IMR-90 (cell line): ENCODE data around the gene RUNX3. TPM values are rescaled to one million over a fixed set of nuclear protein-coding genes. Genes with fewer than 3 reads are reported as not detected.

Experiments used
- ATAC-seq: fragments of 200-7000 bp; cut with Tn5 transposase; 2 replicates; pipeline ENCODE4 v1.9.1; 2020; ENCODE audit warnings: low read depth, mild to moderate bottlenecking, moderate library complexity
- BruUV-seq: library from RNA; stranded (reverse); fragments of 400-500 nt; replicated peaks from 2 replicates; lab custom pipeline; 2021; lab: Mats Ljungman, UMichigan
- CTCF ChIA-PET: fragments of 300-600 bp; formaldehyde crosslinking; extraction: SDS; loops from one replicate; lab custom pipeline; 2021; ENCODE audit warnings: antibody characterized with exemption; lab: Yijun Ruan, JAX
- POLR2A ChIA-PET: fragments of 300-600 bp; sonication (Branson Sonifier 250); formaldehyde crosslinking; loops from one replicate; lab custom pipeline; 2022; ENCODE audit warnings: antibody characterized with exemption; ENCODE audit not compliant: unreplicated experiment; lab: Charles Lee
- DNase-seq: peaks from one replicate; pipeline ENCODE4 v3.0.0; 2013
- H2AFZ ChIP-seq: replicated peaks from 2 replicates; pipeline ENCODE3; 2013; ENCODE audit warnings: low read length, mild to moderate bottlenecking; ENCODE audit not compliant: poor library complexity
- H2AK5ac ChIP-seq: 2 replicates; pipeline ENCODE4 v1.6.1; 2013; ENCODE audit warnings: low read depth, low read length, inconsistent platforms
- H2AK9ac ChIP-seq: replicated peaks from 2 replicates; pipeline ENCODE3; 2013; ENCODE audit warnings: mild to moderate bottlenecking, low read depth, low read length, moderate library complexity; ENCODE audit not compliant: poor library complexity
- H2BK120ac ChIP-seq: 2 replicates; pipeline ENCODE4 v1.6.1; 2013; ENCODE audit warnings: low read depth, low read length, inconsistent platforms
- H2BK15ac ChIP-seq: 3 replicates; pipeline ENCODE4 v1.6.1; 2013; ENCODE audit warnings: low read depth, low read length, inconsistent platforms
- H2BK20ac ChIP-seq: 2 replicates; pipeline ENCODE4 v1.6.1; 2013; ENCODE audit warnings: low read depth, mild to moderate bottlenecking, inconsistent platforms, low read length, moderate library complexity
- H2BK5ac ChIP-seq: 2 replicates; pipeline ENCODE4 v1.6.1; 2013; ENCODE audit warnings: mild to moderate bottlenecking, low read depth, low read length, inconsistent platforms; ENCODE audit not compliant: poor library complexity, severe bottlenecking
- H3K14ac ChIP-seq: replicated peaks from 2 replicates; pipeline ENCODE4 v1.6.1; 2013; ENCODE audit warnings: low read depth, low read length, inconsistent platforms
- H3K18ac ChIP-seq: 2 replicates; pipeline ENCODE4 v1.6.1; 2013; ENCODE audit warnings: low read depth, low read length, control low read depth
- H3K23ac ChIP-seq: 2 replicates; pipeline ENCODE4 v1.6.1; 2013; ENCODE audit warnings: low read depth, low read length, inconsistent platforms
- H3K27ac ChIP-seq: 2 replicates; pipeline ENCODE4 v1.5.1; 2013; ENCODE audit warnings: mild to moderate bottlenecking, control low read depth, low read length; ENCODE audit not compliant: insufficient read depth
- H3K27me3 ChIP-seq: 2 replicates; pipeline ENCODE4 v1.6.1; 2013; ENCODE audit warnings: low read length; ENCODE audit not compliant: control insufficient read depth, insufficient read depth
- H3K36me3 ChIP-seq: 2 replicates; pipeline ENCODE4 v1.6.1; 2013; ENCODE audit warnings: low read length, mixed read lengths; ENCODE audit not compliant: control insufficient read depth, insufficient read depth
- H3K4ac ChIP-seq: 2 replicates; pipeline ENCODE4 v1.6.1; 2013; ENCODE audit warnings: low read depth, low read length, inconsistent platforms
- H3K4me1 ChIP-seq: 2 replicates; pipeline ENCODE4 v1.6.1; 2013; ENCODE audit warnings: low read length, mixed read lengths; ENCODE audit not compliant: control insufficient read depth, insufficient read depth
- H3K4me2 ChIP-seq: 2 replicates; pipeline ENCODE4 v1.6.1; 2013; ENCODE audit warnings: low read depth, mild to moderate bottlenecking, control low read depth, low read length, moderate library complexity
- H3K4me3 ChIP-seq: 2 replicates; pipeline ENCODE4 v1.5.1; 2013; ENCODE audit warnings: low read depth, mild to moderate bottlenecking, control low read depth, low read length, moderate library complexity; ENCODE audit not compliant: insufficient read depth
- H3K56ac ChIP-seq: 2 replicates; pipeline ENCODE4 v1.6.1; 2013; ENCODE audit warnings: low read length, inconsistent platforms; ENCODE audit not compliant: insufficient read depth; ENCODE audit errors: extremely low read depth
- H3K79me1 ChIP-seq, 2 experiments: 2 replicates each; pipeline ENCODE4 v1.6.1; 2013; ENCODE audit warnings: low read length in 2 of 2, inconsistent platforms in 1 of 2, low read depth in 1 of 2
- H3K9ac ChIP-seq: 2 replicates; pipeline ENCODE4 v1.6.1; 2013; ENCODE audit warnings: low read depth, low read length, control low read depth
- H3K9me1 ChIP-seq: 2 replicates; pipeline ENCODE4 v1.6.1; 2013; ENCODE audit warnings: low read length, inconsistent platforms; ENCODE audit not compliant: insufficient read depth
- H3K9me3 ChIP-seq: 2 replicates; pipeline ENCODE4 v1.6.1; 2013; ENCODE audit warnings: low read length; ENCODE audit not compliant: control insufficient read depth, insufficient read depth
- H4K20me1 ChIP-seq: 2 replicates; pipeline ENCODE4 v1.6.1; 2013; ENCODE audit warnings: low read length, inconsistent platforms; ENCODE audit not compliant: insufficient read depth
- H4K5ac ChIP-seq: 2 replicates; pipeline ENCODE4 v1.6.1; 2013; ENCODE audit warnings: mild to moderate bottlenecking, low read depth, low read length, control low read depth
- H4K8ac ChIP-seq, 2 experiments: 2 replicates each; pipeline ENCODE4 v1.6.1; 2013; ENCODE audit warnings: low read depth in 2 of 2, low read length in 2 of 2, control low read depth in 1 of 2, inconsistent platforms in 1 of 2
- H4K91ac ChIP-seq: 2 replicates; pipeline ENCODE4 v1.6.1; 2013; ENCODE audit warnings: low read depth, low read length, inconsistent platforms; ENCODE audit not compliant: insufficient read depth
- FOS ChIP-seq: fragments of 150-350 bp; IDR thresholded peaks from 2 replicates; pipeline ENCODE4 v1.6.1; 2016; ENCODE audit warnings: low read depth, low read length
- MAFK ChIP-seq: IDR thresholded peaks from 2 replicates; pipeline ENCODE4 v1.6.1; 2012; ENCODE audit warnings: low read depth, low read length, improper control_type of control experiment
- POLR2A ChIP-seq: IDR thresholded peaks from 2 replicates; pipeline ENCODE4 v1.6.1; 2012; ENCODE audit warnings: mild to moderate bottlenecking, low read depth, low read length
- WGBS, 2 experiments: methylation state at CpG; one replicate each; pipeline versions ENCODE4 v1.1.5 to v1.1.7; 2013; ENCODE audit warnings: missing lambda C conversion rate in 2 of 2; ENCODE audit not compliant: insufficient read length in 1 of 2; ENCODE audit errors: extremely low coverage in 2 of 2; 5-methylcytosine and 5-hydroxymethylcytosine counted together
- dilution Hi-C: fragments of 300-500 bp; cut with HindIII; formaldehyde crosslinking; loops from one replicate; pipeline ENCODE4 v1.14.3; 2018; ENCODE audit warnings: low sequenced_read_pairs; ENCODE audit not compliant: unreplicated experiment
- in situ Hi-C: fragments of 300-500 bp; cut with MboI; formaldehyde crosslinking; loops from 3 replicates; pipeline ENCODE4 v1.14.3; 2019; ENCODE audit warnings: low sequenced_read_pairs, inconsistent platforms, mixed read lengths
- intact Hi-C: fragments of 100-400 bp; cut with micrococcal nuclease; formaldehyde crosslinking; loops from 2 replicates; pipeline ENCODE4 v1.10.0; 2022
- polyA plus RNA-seq, 3 experiments: library from polyadenylated mRNA; depleted of rRNA; stranded (reverse); fragments of >200 nt; gene quantifications; 2 replicates each; pipeline ENCODE4 v1.2.3, GENCODE V29; 2012; ENCODE audit warnings: low replicate concordance in 1 of 3
- total RNA-seq: library from RNA; depleted of rRNA; stranded (reverse); fragments of >200 nt; gene quantifications from 2 replicates; pipeline ENCODE4 v1.2.3, GENCODE V29; 2012

The RUNX3 gene
- total and polyA plus RNA-seq, 2 of the 4 experiments (the other 2 are of a cell fraction), result 0.07 TPM; not detected in 1

DNA sequence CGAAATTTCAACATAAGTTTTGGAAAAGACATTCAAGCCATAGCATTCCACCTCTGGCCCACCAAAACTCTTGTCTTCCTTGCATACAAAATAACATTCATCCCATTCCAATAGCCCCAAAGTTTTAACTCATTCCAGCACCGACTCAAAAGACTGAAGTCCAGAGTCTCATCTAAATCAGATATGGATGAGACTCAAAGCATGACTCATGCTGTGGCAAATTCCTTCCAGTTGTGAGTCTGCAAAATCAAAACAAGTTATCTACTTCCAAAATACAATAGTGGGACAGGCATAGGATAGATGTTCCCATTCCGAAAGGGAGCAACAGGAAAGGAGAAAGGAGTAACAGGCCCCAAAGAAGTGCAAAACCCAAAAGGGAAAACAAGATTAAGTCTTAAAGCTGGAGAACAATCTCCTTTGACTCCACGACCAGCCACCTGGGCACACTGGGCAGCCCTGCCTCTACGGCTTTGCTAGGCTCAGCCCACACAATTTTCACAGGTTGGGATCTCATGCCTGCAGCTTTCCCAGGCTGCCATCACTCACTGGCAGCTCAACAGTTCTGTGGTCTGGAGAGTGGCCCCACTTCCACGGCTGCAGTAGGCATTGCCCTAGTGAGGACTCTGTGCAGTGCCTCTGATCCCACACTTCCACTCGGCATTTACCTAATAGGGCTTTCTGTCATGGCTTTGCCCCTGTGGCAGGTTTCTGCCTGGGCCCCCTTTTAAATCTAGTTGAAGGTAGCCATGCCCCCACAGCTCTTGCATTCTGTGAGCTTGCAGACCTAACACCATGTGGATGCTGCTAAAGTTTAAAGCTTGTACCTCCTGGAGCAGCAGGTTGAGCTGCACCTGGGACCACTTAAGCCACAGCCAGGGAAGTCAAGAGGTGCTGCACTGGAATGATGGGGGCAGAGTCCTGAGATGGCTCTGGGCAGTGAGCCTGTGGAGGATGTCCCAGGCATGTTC lies 51.0 kb downstream of the RUNX3 start:
- Histone ChIP-seq H3K9ac (no peak overlapping the region), H2AK9ac (no peak overlapping the region), H3K9me1 (no peaks in the 10 kb centered on the region), H4K91ac (no peak overlapping the region), H3K56ac (no peak overlapping the region), H3K18ac (no peak overlapping the region), H2AFZ (no peak overlapping the region), H2AK5ac (no peak overlapping the region), H4K8ac (no peak overlapping the region), H3K9me3 (peaks cover 2% of the 10 kb centered on the region; the same call in 1 of the 2 replicates), H3K14ac (no peak overlapping the region), H4K20me1 (no peaks in the 10 kb centered on the region), H2BK120ac (no peak overlapping the region), H2BK5ac (no peak overlapping the region), H3K27me3 (peaks cover 24% of the 10 kb centered on the region), H3K27ac (no peak overlapping the region), H2BK20ac (no peak overlapping the region), H3K4me2 (no peak overlapping the region), H3K36me3 (no peaks in the 10 kb centered on the region), H3K4me1 (peaks cover 2% of the 10 kb centered on the region; the same call in 1 of the 2 replicates), H3K79me1 (no peaks in the 10 kb centered on the region), H3K23ac (no peak overlapping the region), H3K4me3 (no peak overlapping the region), H4K5ac (no peak overlapping the region), H3K4ac (no peak overlapping the region), H2BK15ac (no peak overlapping the region)
- ChIA-PET POLR2A (no interaction called here), CTCF (no interaction called here)
- dilution Hi-C loops, result no loop called here
- intact Hi-C loops, result no loop called here
- DNase-seq, result peak; percentile 47
- in situ Hi-C loops, result no loop called here
- 68% methylated on average over 2 of the region's 7 CpGs; no CpG with 5 or more reads in 1 of the 2 experiments for WGBS, 2 experiments
- no TSS peak for BruUV-seq
- TF ChIP-seq POLR2A (no peak), MAFK (no peak), FOS (peak; percentile 37; the same call in 1 of the 2 replicates)
- ATAC-seq, result peak; percentile 70
